ENCODE measurements around the gene ITGB4.

The ITGB4 gene

DNA sequence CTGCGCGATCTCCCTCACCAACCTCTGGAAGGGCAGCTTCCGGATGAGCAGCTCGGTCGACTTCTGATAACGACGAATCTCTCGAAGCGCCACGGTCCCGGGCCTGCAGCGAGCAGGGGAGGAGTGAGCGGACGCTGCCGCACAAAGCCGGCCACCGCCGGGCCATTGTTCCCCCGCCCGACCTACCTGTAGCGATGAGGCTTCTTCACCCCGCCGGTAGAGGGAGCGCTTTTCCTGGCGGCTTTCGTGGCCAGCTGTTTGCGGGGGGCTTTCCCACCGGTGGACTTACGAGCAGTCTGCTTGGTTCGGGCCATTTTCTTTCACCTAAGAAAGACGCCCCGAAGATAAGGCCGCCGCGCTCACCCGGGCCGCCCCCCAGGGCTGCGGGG, 57.6 kb downstream of the ITGB4 start:
- TF ChIP-seq FOXK2 (IDR thresholded peaks at IDR 0.05) (no peak), HDGF (IDR thresholded peaks at IDR 0.05; ENCODE audit: borderline replicate concordance) (no peak), ZNF384 (IDR thresholded peaks at IDR 0.05) (no peak), TARDBP (IDR thresholded peaks at IDR 0.05) (no peak), LEF1 (IDR thresholded peaks at IDR 0.05; ENCODE audit: borderline replicate concordance) (no peak), SUZ12 (IDR thresholded peaks at IDR 0.05) (no peak), FOXM1 (IDR thresholded peaks at IDR 0.05; ENCODE audit: borderline replicate concordance) (peak; percentile 43; the same call in 1 of the 2 replicates), ARNT (IDR thresholded peaks at IDR 0.05) (no peak)
- POLR2A ChIA-PET, result interaction anchor here (1.0 to 8.1 kb wide), 8 partner anchors 9 to 51 kb away, joined by 3 to 206 read pairs (median 20); partner anchors contain the start of gene GALK1
- CTCF ChIA-PET, result interaction anchor here (0.5 kb wide), 1 partner anchor 9 kb away, joined by 4 read pairs; no protein-coding TSS in a partner anchor
- DNase-seq (ENCODE audit: extremely low spot score), result peak; percentile 60

- ChIA-PET POLR2A (interaction anchor here (0.6 to 8.1 kb wide), 86 partner anchors 9 to 768 kb away, joined by 3 to 206 read pairs (median 4); partner anchors contain the start of genes FOXJ1, GALK1, MIF4GD and NUP85), CTCF (interaction anchor here (0.5 to 1.9 kb wide), 5 partner anchors 8 to 126 kb away, joined by 3 to 7 read pairs (median 4); partner anchors contain the start of gene GALK1)
- peak; percentile 69; the same call in 1 of the 2 replicates for TF ChIP-seq LEF1 (IDR thresholded peaks at IDR 0.05; ENCODE audit: borderline replicate concordance)
- TF ChIP-seq CTBP1 (IDR thresholded peaks at IDR 0.05; ENCODE audit: borderline replicate concordance), result peak; percentile 66; the same call in 1 of the 2 replicates
- no peak for TF ChIP-seq L3MBTL2 (conservative IDR thresholded peaks at IDR 0.05)
- peak; percentile 84 for TF ChIP-seq PKNOX1 (IDR thresholded peaks at IDR 0.05)
- TF ChIP-seq ARNT (IDR thresholded peaks at IDR 0.05), result no peak
- TF ChIP-seq ELF4 (IDR thresholded peaks at IDR 0.05), result peak; percentile 99
- TF ChIP-seq SP1 (IDR thresholded peaks at IDR 0.05), result no peak
- no peak for TF ChIP-seq TARDBP (IDR thresholded peaks at IDR 0.05)
- no peak for TF ChIP-seq BHLHE40 (IDR thresholded peaks at IDR 0.05; ENCODE audit: borderline replicate concordance)
- TF ChIP-seq HDGF (IDR thresholded peaks at IDR 0.05; ENCODE audit: borderline replicate concordance), result no peak
- no peak for TF ChIP-seq FOXK2 (IDR thresholded peaks at IDR 0.05)
- peak; percentile 51; the same call in 1 of the 2 replicates for TF ChIP-seq FOXM1 (IDR thresholded peaks at IDR 0.05; ENCODE audit: borderline replicate concordance)
- TF ChIP-seq ZNF384 (IDR thresholded peaks at IDR 0.05), result no peak
- TF ChIP-seq SUZ12 (IDR thresholded peaks at IDR 0.05), result no peak
- no peak for TF ChIP-seq FOXA1 (IDR thresholded peaks at IDR 0.05)
- TF ChIP-seq NFRKB (IDR thresholded peaks at IDR 0.05), result no peak
- peak; percentile 95 for DNase-seq (ENCODE audit: extremely low spot score)
Observed at GRCh38 chr17:75779250-75779986, 58.2 kb downstream of the ITGB4 start.

DNA sequence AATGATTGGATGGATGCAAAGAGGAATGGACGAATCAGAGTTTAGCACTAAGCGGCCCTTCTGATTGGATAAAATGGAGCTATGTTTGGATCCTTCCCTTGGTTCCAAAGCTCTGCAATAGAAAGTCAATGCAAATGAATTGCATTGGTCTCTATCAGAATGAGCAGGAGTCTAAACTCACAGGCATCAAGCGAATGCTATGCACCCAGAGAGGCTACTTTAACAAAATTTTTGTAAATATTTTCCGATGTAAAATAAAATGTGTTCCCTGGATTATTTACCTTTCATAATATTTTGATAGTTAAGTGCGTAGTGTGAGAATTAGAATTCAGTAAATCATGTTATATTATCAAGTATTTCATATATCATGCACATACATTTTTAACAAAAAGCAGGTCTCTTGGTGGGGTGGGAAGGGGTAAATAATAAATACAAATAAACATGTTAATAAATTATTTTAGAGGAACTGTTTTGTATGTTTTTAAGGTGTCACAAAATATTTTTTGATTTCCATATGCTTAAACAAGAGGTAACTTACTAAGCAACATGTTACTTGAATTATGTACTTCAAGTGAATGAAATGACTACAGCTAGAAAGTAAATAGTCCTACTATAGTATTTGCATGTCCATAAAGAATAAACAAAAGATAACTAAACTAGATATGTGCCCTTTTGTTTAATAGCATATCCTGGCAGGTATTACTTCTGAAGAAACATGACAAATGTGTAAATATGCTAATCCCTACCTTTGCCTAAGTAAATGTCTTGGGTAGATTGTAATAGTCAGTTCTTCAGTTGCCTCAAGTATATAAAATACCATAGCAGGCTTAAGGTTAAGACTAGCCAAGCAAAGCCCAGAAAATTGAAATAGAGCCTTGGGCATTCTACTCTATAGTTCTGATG, 59.0 kb downstream of the ITGB4 start:
- no peak for DNase-seq (ENCODE audit: extremely low spot score)
- ChIA-PET POLR2A (interaction anchor here (0.5 to 8.1 kb wide), 93 partner anchors 10 to 769 kb away, joined by 3 to 206 read pairs (median 4); partner anchors contain the start of genes FOXJ1, GALK1, MIF4GD and NUP85), CTCF (interaction anchor here (0.6 to 1.9 kb wide), 4 partner anchors 15 to 125 kb away, joined by 3 to 7 read pairs (median 4); partner anchors contain the start of gene GALK1)
- TF ChIP-seq L3MBTL2 (conservative IDR thresholded peaks at IDR 0.05) (no peak), FOXA1 (IDR thresholded peaks at IDR 0.05) (no peak), FOXM1 (IDR thresholded peaks at IDR 0.05; ENCODE audit: borderline replicate concordance) (no peak), NFRKB (IDR thresholded peaks at IDR 0.05) (no peak), FOXK2 (IDR thresholded peaks at IDR 0.05) (no peak), HDGF (IDR thresholded peaks at IDR 0.05; ENCODE audit: borderline replicate concordance) (no peak), SUZ12 (IDR thresholded peaks at IDR 0.05) (no peak), TARDBP (IDR thresholded peaks at IDR 0.05) (no peak), ELF4 (IDR thresholded peaks at IDR 0.05) (no peak)

- ChIA-PET POLR2A (interaction anchor here (0.6 to 6.3 kb wide), 10 partner anchors 8 to 158 kb away, joined by 3 to 63 read pairs (median 4); partner anchors contain the start of genes FBF1, GALK1 and WBP2), CTCF (interaction anchor here (0.6 to 2.7 kb wide), 16 partner anchors 8 to 335 kb away, joined by 3 to 9 read pairs (median 4); partner anchors contain the start of genes GALK1 and WBP2)
- no peak for DNase-seq (ENCODE audit: extremely low spot score)
- no peak for TF ChIP-seq TARDBP (IDR thresholded peaks at IDR 0.05)
- TF ChIP-seq SP1 (IDR thresholded peaks at IDR 0.05), result no peak
- TF ChIP-seq PKNOX1 (IDR thresholded peaks at IDR 0.05), result peak; percentile 93
Observed at GRCh38 chr17:75783069-75783783, 62.0 kb downstream of the ITGB4 start.

GRCh38 chr17:75783803-75784472, 62.7 kb downstream of the ITGB4 start:
- no peak for DNase-seq (ENCODE audit: extremely low spot score)
- CTCF ChIA-PET, result interaction anchor here (0.6 to 2.7 kb wide), 13 partner anchors 8 to 335 kb away, joined by 3 to 9 read pairs (median 4); partner anchors contain the start of gene GALK1
- POLR2A ChIA-PET, result interaction anchor here (0.7 to 6.3 kb wide), 14 partner anchors 9 to 194 kb away, joined by 3 to 63 read pairs (median 4); partner anchors contain the start of genes ACOX1, FBF1, GALK1 and WBP2
- TF ChIP-seq ARNT (IDR thresholded peaks at IDR 0.05) (no peak), FOXA1 (IDR thresholded peaks at IDR 0.05) (no peak), HDGF (IDR thresholded peaks at IDR 0.05; ENCODE audit: borderline replicate concordance) (no peak), BHLHE40 (IDR thresholded peaks at IDR 0.05; ENCODE audit: borderline replicate concordance) (no peak), FOXK2 (IDR thresholded peaks at IDR 0.05) (no peak)

Data from HEK293T (cell line).